Fibroblast of pulmonary artery (primary cell): ENCODE measurements around the gene COL8A2.
"Not testable (repeated sequence)": the region's sequence is repeated elsewhere in the genome, so short reads cannot be mapped to it uniquely, and the experiment has no call there.

ENCODE experiments used
- DNase-seq: peaks from one replicate; pipeline ENCODE4 v3.0.0-alpha.2; 2010; ENCODE audit warnings: low read depth
- H3K4me3 ChIP-seq: replicated peaks from 2 replicates; pipeline ENCODE4 v1.5.1; 2011; ENCODE audit warnings: low read depth, mild to moderate bottlenecking, control low read depth, low read length, moderate library complexity
- CTCF ChIP-seq: IDR thresholded peaks from 2 replicates; pipeline ENCODE4 v1.5.1; 2011; ENCODE audit warnings: mild to moderate bottlenecking, control low read depth, low read length, inconsistent platforms; ENCODE audit errors: missing control alignments

Gene COL8A2

GRCh38 chr1:36161641-36162531, 36.9 kb upstream of the COL8A2 start:
- DNase-seq: peak; percentile 38
- H3K4me3 ChIP-seq: peak overlapping the region; percentile 59
- TF ChIP-seq CTCF: no peak

- peak overlapping the region; percentile 59 for H3K4me3 ChIP-seq
- peak; percentile 72 for DNase-seq
- peak; percentile 37 for TF ChIP-seq CTCF
Observed at GRCh38 chr1:36160949-36161485, 36.0 kb upstream of the COL8A2 start.

GRCh38 chr1:36160388-36160948, 35.4 kb upstream of the COL8A2 start:
- peak overlapping the region; percentile 59 for H3K4me3 ChIP-seq
- no peak for DNase-seq
- no peak for TF ChIP-seq CTCF

GRCh38 chr1:36159614-36160387, 34.8 kb upstream of the COL8A2 start:
- no peak for DNase-seq
- no peak for TF ChIP-seq CTCF
- no peak overlapping the region for H3K4me3 ChIP-seq

- peak overlapping the region; percentile 96 for H3K4me3 ChIP-seq
- DNase-seq: not testable (repeated sequence)
Observed at GRCh38 chr1:36158827-36159252, 33.8 kb upstream of the COL8A2 start.

- no peak for DNase-seq
- no peak for TF ChIP-seq CTCF
- peak overlapping the region; percentile 96 for H3K4me3 ChIP-seq
Observed at GRCh38 chr1:36157973-36158826, 33.2 kb upstream of the COL8A2 start.
